ENCODE results near the gene SBNO2. TPM values are rescaled to one million over a fixed set of nuclear protein-coding genes. Genes with fewer than 3 reads are reported as not detected.

Gene SBNO2
- total RNA-seq, 1 experiment from 2014 or later = 51.8 TPM

DNA sequence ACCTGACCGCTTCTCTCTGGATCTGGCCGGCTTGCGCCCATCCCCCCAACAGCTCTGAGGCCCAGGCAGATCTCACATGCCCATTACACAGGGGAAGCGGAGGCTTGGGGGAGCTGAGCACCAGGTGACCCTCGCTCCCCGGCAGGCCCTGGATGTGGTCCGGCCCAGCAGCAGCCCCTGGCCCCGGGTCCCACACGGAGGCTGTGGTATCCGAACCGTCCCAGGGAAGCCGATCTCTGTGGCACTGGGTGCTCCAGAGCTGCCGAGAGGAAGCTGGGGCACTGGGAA is 27.7 kb downstream of the SBNO2 start:
- DNase-seq (ENCODE audit: low spot score) = no peak
- no peaks in the 10 kb centered on the region for H3K4me1 ChIP-seq (ENCODE audit: insufficient read depth, low read length, poor library complexity, severe bottlenecking)
- BruUV-seq (replicated peaks) = no TSS peak
- intact Hi-C loops (cut with micrococcal nuclease; ENCODE audit: unreplicated experiment) = no loop called here
- no peak overlapping the region for H3K27ac ChIP-seq (ENCODE audit: low read depth, low read length, poor library complexity, severe bottlenecking)
- H3K27me3 ChIP-seq (replicated peaks; ENCODE audit: insufficient read depth, low read depth, low read length, poor library complexity) = no peaks in the 10 kb centered on the region
- H3K9me3 ChIP-seq (ENCODE audit: low read depth, low read length, poor library complexity, severe bottlenecking) = no peaks in the 10 kb centered on the region
- no peak for TF ChIP-seq EZH2 (IDR thresholded peaks at IDR 0.05; ENCODE audit: borderline replicate concordance, low read depth, low read length, poor library complexity, severe bottlenecking)
- TF ChIP-seq, protein P1, sequence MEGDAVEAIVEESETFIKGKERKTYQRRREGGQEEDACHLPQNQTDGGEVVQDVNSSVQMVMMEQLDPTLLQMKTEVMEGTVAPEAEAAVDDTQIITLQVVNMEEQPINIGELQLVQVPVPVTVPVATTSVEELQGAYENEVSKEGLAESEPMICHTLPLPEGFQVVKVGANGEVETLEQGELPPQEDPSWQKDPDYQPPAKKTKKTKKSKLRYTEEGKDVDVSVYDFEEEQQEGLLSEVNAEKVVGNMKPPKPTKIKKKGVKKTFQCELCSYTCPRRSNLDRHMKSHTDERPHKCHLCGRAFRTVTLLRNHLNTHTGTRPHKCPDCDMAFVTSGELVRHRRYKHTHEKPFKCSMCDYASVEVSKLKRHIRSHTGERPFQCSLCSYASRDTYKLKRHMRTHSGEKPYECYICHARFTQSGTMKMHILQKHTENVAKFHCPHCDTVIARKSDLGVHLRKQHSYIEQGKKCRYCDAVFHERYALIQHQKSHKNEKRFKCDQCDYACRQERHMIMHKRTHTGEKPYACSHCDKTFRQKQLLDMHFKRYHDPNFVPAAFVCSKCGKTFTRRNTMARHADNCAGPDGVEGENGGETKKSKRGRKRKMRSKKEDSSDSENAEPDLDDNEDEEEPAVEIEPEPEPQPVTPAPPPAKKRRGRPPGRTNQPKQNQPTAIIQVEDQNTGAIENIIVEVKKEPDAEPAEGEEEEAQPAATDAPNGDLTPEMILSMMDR (conservative IDR thresholded peaks at IDR 0.05; ENCODE audit: low read depth, low read length) = no peak
- H3K36me3 ChIP-seq (ENCODE audit: insufficient read depth, low read length, poor library complexity, severe bottlenecking) = no peaks in the 10 kb centered on the region
- CTCF ChIA-PET = no interaction called here
- no peak overlapping the region for H3K4me3 ChIP-seq (ENCODE audit: low read depth, low read length, poor library complexity, severe bottlenecking)
- POLR2A ChIA-PET (ENCODE audit: low non-redundant PET) = no interaction called here

DNA sequence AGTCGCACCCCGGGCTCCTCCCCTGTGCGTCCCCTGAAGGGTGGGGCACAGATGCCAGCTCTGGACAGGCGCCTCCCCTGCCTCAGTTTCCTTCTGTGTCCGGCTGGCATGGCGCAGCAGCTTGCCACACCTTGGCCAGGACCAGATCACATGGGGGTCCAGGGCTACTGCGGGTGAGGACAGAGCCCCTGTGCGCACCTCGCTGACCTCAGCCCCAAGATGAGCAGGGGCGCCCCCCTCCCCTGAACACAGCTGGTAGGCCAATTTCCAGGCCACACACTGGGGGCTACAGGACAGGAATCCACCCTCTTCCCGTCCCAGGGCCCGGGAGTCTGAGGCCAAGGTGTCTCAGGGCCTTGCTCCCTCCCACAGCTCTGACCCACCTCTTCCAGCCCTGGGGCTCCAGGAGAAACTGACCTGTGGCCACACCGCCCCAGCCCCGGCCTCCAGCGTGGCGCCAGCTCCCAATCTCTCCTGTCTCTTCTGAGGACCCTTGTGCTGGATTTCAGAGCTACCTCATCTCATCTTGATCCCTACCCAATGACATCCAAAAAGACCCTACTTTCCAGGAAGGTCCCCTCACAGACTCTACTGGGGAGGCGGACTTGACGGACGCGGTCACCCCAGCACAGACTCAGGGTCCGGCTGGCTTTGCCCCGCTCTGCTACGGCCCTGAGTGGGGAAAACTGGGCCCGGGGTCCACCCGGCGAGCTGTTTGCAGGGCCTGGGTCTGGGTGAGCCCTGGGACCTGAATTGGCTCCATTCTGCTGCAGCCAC is 28.2 kb downstream of the SBNO2 start:
- Histone ChIP-seq H3K4me3 (ENCODE audit: low read depth, low read length, poor library complexity, severe bottlenecking) (no peak overlapping the region), H3K27ac (ENCODE audit: low read depth, low read length, poor library complexity, severe bottlenecking) (no peak overlapping the region), H3K9me3 (ENCODE audit: low read depth, low read length, poor library complexity, severe bottlenecking) (no peaks in the 10 kb centered on the region), H3K27me3 (replicated peaks; ENCODE audit: insufficient read depth, low read depth, low read length, poor library complexity) (no peaks in the 10 kb centered on the region), H3K36me3 (ENCODE audit: insufficient read depth, low read length, poor library complexity, severe bottlenecking) (no peaks in the 10 kb centered on the region), H3K4me1 (ENCODE audit: insufficient read depth, low read length, poor library complexity, severe bottlenecking) (no peaks in the 10 kb centered on the region)
- DNase-seq (ENCODE audit: low spot score) = no peak
- ChIA-PET CTCF (no interaction called here), POLR2A (ENCODE audit: low non-redundant PET) (no interaction called here)
- TF ChIP-seq, protein P1 (conservative IDR thresholded peaks at IDR 0.05; ENCODE audit: low read depth, low read length) = no peak
- TF ChIP-seq EZH2 (IDR thresholded peaks at IDR 0.05; ENCODE audit: borderline replicate concordance, low read depth, low read length, poor library complexity, severe bottlenecking) = no peak
- BruUV-seq (replicated peaks) = no TSS peak
- intact Hi-C loops (cut with micrococcal nuclease; ENCODE audit: unreplicated experiment) = no loop called here

DNA sequence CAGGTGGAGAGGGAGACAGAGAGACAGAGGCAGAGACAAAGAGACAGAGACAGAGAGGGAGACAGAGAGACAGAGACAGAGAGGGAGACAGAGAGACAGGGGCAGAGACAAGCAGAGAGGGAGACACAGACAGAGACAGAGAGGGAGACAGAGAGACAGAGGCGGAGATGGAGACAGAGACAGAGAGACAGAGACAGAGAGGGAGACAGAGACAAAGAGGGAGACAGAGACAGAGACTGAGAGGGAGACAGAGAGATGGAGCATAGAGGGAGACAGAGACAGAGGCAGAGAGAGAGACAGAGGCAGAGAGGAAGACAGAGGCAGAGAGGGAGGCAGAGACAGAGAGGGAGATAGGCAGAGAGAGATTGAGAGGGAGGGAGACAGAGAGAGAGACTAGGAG is 29.3 kb downstream of the SBNO2 start:
- BruUV-seq (replicated peaks) = no TSS peak
- Histone ChIP-seq H3K4me3 (ENCODE audit: low read depth, low read length, poor library complexity, severe bottlenecking) (no peak overlapping the region), H3K36me3 (ENCODE audit: insufficient read depth, low read length, poor library complexity, severe bottlenecking) (no peaks in the 10 kb centered on the region), H3K9me3 (ENCODE audit: low read depth, low read length, poor library complexity, severe bottlenecking) (no peaks in the 10 kb centered on the region), H3K27me3 (replicated peaks; ENCODE audit: insufficient read depth, low read depth, low read length, poor library complexity) (no peaks in the 10 kb centered on the region), H3K27ac (ENCODE audit: low read depth, low read length, poor library complexity, severe bottlenecking) (no peak overlapping the region), H3K4me1 (ENCODE audit: insufficient read depth, low read length, poor library complexity, severe bottlenecking) (no peaks in the 10 kb centered on the region)
- DNase-seq (ENCODE audit: low spot score) = no peak
- TF ChIP-seq EZH2 (IDR thresholded peaks at IDR 0.05; ENCODE audit: borderline replicate concordance, low read depth, low read length, poor library complexity, severe bottlenecking) = no peak
- TF ChIP-seq, protein P1 (conservative IDR thresholded peaks at IDR 0.05; ENCODE audit: low read depth, low read length) = no peak
- CTCF ChIA-PET = no interaction called here
- POLR2A ChIA-PET (ENCODE audit: low non-redundant PET) = no interaction called here
- intact Hi-C loops (cut with micrococcal nuclease; ENCODE audit: unreplicated experiment) = no loop called here
